Endothelial cell of umbilical vein (primary cell): Measurements from ENCODE around the gene DOCK8. TPM values are rescaled to one million over a fixed set of nuclear protein-coding genes. Genes with fewer than 3 reads are reported as not detected.

Source experiments
- BruUV-seq: library from RNA; stranded (reverse); fragments of 400-500 nt; replicated peaks from 2 replicates; lab custom pipeline; 2021; lab: Mats Ljungman, UMichigan
- CTCF ChIA-PET: fragments of 300-600, 350-600 bp; sonication (Branson Sonifier 250); formaldehyde crosslinking; loops from one replicate; lab custom pipeline; 2021; ENCODE audit warnings: antibody characterized with exemption, inconsistent platforms; lab: Charles Lee
- POLR2A ChIA-PET: fragments of 300-600, 350-600 bp; sonication (Branson Sonifier 250); formaldehyde crosslinking; loops from one replicate; lab custom pipeline; 2021; ENCODE audit warnings: antibody characterized with exemption, inconsistent platforms; lab: Charles Lee
- DNase-seq: peaks from one replicate; pipeline ENCODE4 v3.0.0-alpha.2; 2011; ENCODE audit warnings: low read depth, low spot score
- FAIRE-seq: peaks from 2 replicates; lab custom pipeline; 2011; peaks lifted over from hg19 to GRCh38; lab: Jason Lieb, UNC
- H2AFZ ChIP-seq: 2 replicates; pipeline ENCODE4 v1.6.0; 2012; ENCODE audit warnings: low read depth, low read length, control low read depth, inconsistent platforms
- H3K27ac ChIP-seq: 2 replicates; pipeline ENCODE4 v1.5.1; 2011; ENCODE audit warnings: low read depth, mild to moderate bottlenecking, control low read depth, low read length, moderate library complexity; ENCODE audit not compliant: insufficient read depth
- H3K27me3 ChIP-seq, 2 experiments: 2 replicates each; pipeline versions ENCODE4 v1.6.0 to v1.6.1; 2011; ENCODE audit warnings: low read length in 2 of 2, mixed read lengths in 1 of 2; ENCODE audit not compliant: control insufficient read depth in 2 of 2, insufficient read depth in 2 of 2
- H3K36me3 ChIP-seq, 2 experiments: 2 replicates in 1 of 2; 3 replicates in 1 of 2; pipeline ENCODE4 v1.5.1; 2011; ENCODE audit warnings: low read length in 2 of 2, mild to moderate bottlenecking in 1 of 2, moderate library complexity in 1 of 2; ENCODE audit not compliant: control insufficient read depth in 2 of 2, insufficient read depth in 2 of 2; ENCODE audit errors: extremely low read depth in 1 of 2
- H3K4me1 ChIP-seq: 3 replicates; pipeline ENCODE4 v1.5.1; 2011; ENCODE audit warnings: mild to moderate bottlenecking, low read length; ENCODE audit not compliant: control insufficient read depth, insufficient read depth; ENCODE audit errors: extremely low read depth
- H3K4me2 ChIP-seq: 2 replicates; pipeline ENCODE4 v1.6.1; 2011; ENCODE audit warnings: low read length, control low read depth, mixed read lengths; ENCODE audit not compliant: insufficient read depth
- H3K4me3 ChIP-seq, 3 experiments: fragments of 200-600 bp in 1 of 3; sonication (generic), shearing (Covaris generic) in 1 of 3; replicated peaks in 1 of 3; 2 replicates each; pipeline ENCODE4 v1.5.1; 2011 to 2016; ENCODE audit warnings: control low read depth in 3 of 3, low read length in 3 of 3, mild to moderate bottlenecking in 2 of 3, inconsistent platforms in 1 of 3, low read depth in 1 of 3, moderate library complexity in 1 of 3; ENCODE audit not compliant: insufficient read depth in 1 of 3
- H3K79me2 ChIP-seq: 2 replicates; pipeline ENCODE4 v1.6.0; 2012; ENCODE audit warnings: low read length, inconsistent platforms; ENCODE audit not compliant: control insufficient read depth, insufficient read depth
- H3K9ac ChIP-seq: replicated peaks from 2 replicates; pipeline ENCODE3; 2011; ENCODE audit warnings: low read length, control low read depth; ENCODE audit not compliant: insufficient read depth; ENCODE audit errors: extremely low read depth
- H3K9me1 ChIP-seq: replicated peaks from 3 replicates; pipeline ENCODE4 v1.6.0; 2011; ENCODE audit warnings: mild to moderate bottlenecking, low read length; ENCODE audit not compliant: control insufficient read depth, insufficient read depth; ENCODE audit errors: extremely low read depth
- H3K9me3 ChIP-seq: replicated peaks from 2 replicates; pipeline ENCODE4 v1.5.1; 2012; ENCODE audit warnings: low read length, inconsistent platforms; ENCODE audit not compliant: control insufficient read depth, insufficient read depth
- H4K20me1 ChIP-seq: replicated peaks from 2 replicates; pipeline ENCODE3; 2011; ENCODE audit warnings: mild to moderate bottlenecking, low read length; ENCODE audit not compliant: control insufficient read depth, insufficient read depth; ENCODE audit errors: extremely low read depth
- CTCF ChIP-seq, 2 donors: IDR thresholded peaks; 1 replicate in 1 of 2; 2 replicates in 1 of 2; pipeline ENCODE4 v1.5.1; 2011; ENCODE audit warnings: low read length in 2 of 2, mild to moderate bottlenecking in 2 of 2, moderate library complexity in 2 of 2, control low read depth in 1 of 2, inconsistent platforms in 1 of 2, low read depth in 1 of 2; ENCODE audit not compliant: insufficient read depth in 1 of 2; ENCODE audit errors: extremely low read depth in 1 of 2
- EZH2 ChIP-seq: IDR thresholded peaks from 2 replicates; pipeline ENCODE4 v1.6.1; 2012; ENCODE audit warnings: borderline replicate concordance, low read depth, mild to moderate bottlenecking, moderate library complexity, low read length, inconsistent platforms; ENCODE audit not compliant: severe bottlenecking
- FOS ChIP-seq: IDR thresholded peaks from 2 replicates; pipeline ENCODE4 v1.6.1; 2011; ENCODE audit warnings: mild to moderate bottlenecking, low read length, moderate library complexity, borderline replicate concordance; ENCODE audit not compliant: insufficient read depth
- GATA2 ChIP-seq: IDR thresholded peaks from 2 replicates; pipeline ENCODE4 v1.7.0; 2011; ENCODE audit warnings: low read depth, mild to moderate bottlenecking, moderate library complexity, mixed read lengths, low read length; ENCODE audit not compliant: insufficient read length, insufficient read depth
- JUN ChIP-seq: IDR thresholded peaks from 2 replicates; pipeline ENCODE4 v1.6.1; 2011; ENCODE audit warnings: borderline replicate concordance, low read depth; ENCODE audit not compliant: insufficient read length, insufficient read depth
- MAX ChIP-seq: IDR thresholded peaks from 2 replicates; pipeline ENCODE4 v1.6.1; 2011; ENCODE audit not compliant: insufficient read depth, insufficient read length
- MYC ChIP-seq: IDR thresholded peaks from one replicate; pipeline ENCODE4 v1.6.1; 2011; ENCODE audit warnings: mild to moderate bottlenecking, low read depth, low read length
- POLR2A ChIP-seq: IDR thresholded peaks from 2 replicates; pipeline ENCODE4 v1.6.1; 2012; ENCODE audit warnings: low read depth, mild to moderate bottlenecking, control low read depth, low read length
- POLR2AphosphoS5 ChIP-seq: IDR thresholded peaks from 2 replicates; pipeline ENCODE4 v1.6.1; 2012; ENCODE audit warnings: low read depth, mild to moderate bottlenecking, control low read depth, low read length, moderate library complexity; ENCODE audit not compliant: insufficient read depth
- dilution Hi-C: fragments of 300-500 bp; cut with MboI; formaldehyde crosslinking; loops from one replicate; pipeline ENCODE4 v1.15.0; 2019; ENCODE audit warnings: low sequenced_read_pairs; ENCODE audit not compliant: extremely low pct_ligation_motif_present
- intact Hi-C: fragments of 100-400 bp; cut with micrococcal nuclease; formaldehyde crosslinking; loops from one replicate; pipeline ENCODE4 v1.10.0; 2022
- polyA plus RNA-seq, 4 experiments: library from polyadenylated mRNA; depleted of rRNA in 3 of 4; stranded (reverse) in 3 of 4; unstranded in 1 of 4; fragments of >200 nt; gene quantifications; 2 replicates each; pipeline versions ENCODE4 v1.2.1 to v1.2.3, GENCODE V29; 2011 to 2012; ENCODE audit warnings: missing spikeins in 1 of 4
- total RNA-seq: library from RNA; stranded (reverse); gene quantifications from 2 replicates; pipeline ENCODE4 v1.2.3, GENCODE V29; 2021

Gene DOCK8
- total and polyA plus RNA-seq, 2 donors (not counting 3 experiments of a cell fraction or from before 2014, with no cell fraction given): 0.54 to 1.3 TPM

- DNase-seq (no peak), FAIRE-seq (no peak)
- POLR2A ChIA-PET: no interaction called here
- H4K20me1 ChIP-seq: no peaks in the 10 kb centered on the region
- no peak overlapping the region for H2AFZ ChIP-seq
- no peaks in the 10 kb centered on the region for H3K79me2 ChIP-seq
- H3K4me1 ChIP-seq: no peaks in the 10 kb centered on the region
- no peak overlapping the region for H3K4me2 ChIP-seq
- no peaks in the 10 kb centered on the region for H3K27me3 ChIP-seq
- no peaks in the 10 kb centered on the region for H3K9me3 ChIP-seq
- intact Hi-C loops: no loop called here
- H3K9me1 ChIP-seq: no peaks in the 10 kb centered on the region
- H3K36me3 ChIP-seq: no peaks in the 10 kb centered on the region
- dilution Hi-C loops: no loop called here
- no peak overlapping the region for H3K9ac ChIP-seq
- no TSS peak for BruUV-seq
- H3K4me3 ChIP-seq: no peak overlapping the region
- H3K27ac ChIP-seq: no peak overlapping the region
- CTCF ChIA-PET: no interaction called here
- TF ChIP-seq GATA2: no peak
- no peak for TF ChIP-seq EZH2
- no peak for TF ChIP-seq POLR2A
- TF ChIP-seq FOS: no peak
- no peak for TF ChIP-seq MYC
- TF ChIP-seq CTCF (IDR thresholded peaks at IDR 0.05; ENCODE audit: extremely low read depth in 1 of 2, insufficient read depth in 1 of 2, low read depth in 1 of 2, low read length in 2 of 2): no peak
- no peak for TF ChIP-seq POLR2AphosphoS5
- TF ChIP-seq JUN: no peak
- TF ChIP-seq MAX: no peak
Observed at GRCh38 chr9:249025-249424, 34.4 kb downstream of the DOCK8 start.
